GM06990 (cell line): Measurements from ENCODE around the gene FGF12.

Source experiments
- DNase-seq: peaks from one replicate; pipeline ENCODE4 v3.0.0-alpha.2; 2011; ENCODE audit not compliant: insufficient read length; ENCODE audit errors: extremely low read depth
- H3K27me3 ChIP-seq: replicated peaks from 2 replicates; pipeline ENCODE4 v1.6.0; 2011; ENCODE audit warnings: low read length; ENCODE audit not compliant: control insufficient read depth, insufficient read depth
- H3K36me3 ChIP-seq: 2 replicates; pipeline ENCODE4 v1.5.1; 2011; ENCODE audit warnings: low read length; ENCODE audit not compliant: control insufficient read depth, insufficient read depth
- H3K4me3 ChIP-seq: replicated peaks from 2 replicates; pipeline ENCODE4 v1.5.1; 2011; ENCODE audit warnings: low read depth, mild to moderate bottlenecking, control low read depth, low read length
- TF ChIP-seq, protein P1 (sequence below): IDR thresholded peaks from 2 replicates; pipeline ENCODE4 v1.5.1; 2011; ENCODE audit warnings: low read length, control low read depth, mild to moderate bottlenecking, inconsistent platforms; ENCODE audit not compliant: insufficient read depth, poor library complexity, severe bottlenecking

The FGF12 gene

DNA sequence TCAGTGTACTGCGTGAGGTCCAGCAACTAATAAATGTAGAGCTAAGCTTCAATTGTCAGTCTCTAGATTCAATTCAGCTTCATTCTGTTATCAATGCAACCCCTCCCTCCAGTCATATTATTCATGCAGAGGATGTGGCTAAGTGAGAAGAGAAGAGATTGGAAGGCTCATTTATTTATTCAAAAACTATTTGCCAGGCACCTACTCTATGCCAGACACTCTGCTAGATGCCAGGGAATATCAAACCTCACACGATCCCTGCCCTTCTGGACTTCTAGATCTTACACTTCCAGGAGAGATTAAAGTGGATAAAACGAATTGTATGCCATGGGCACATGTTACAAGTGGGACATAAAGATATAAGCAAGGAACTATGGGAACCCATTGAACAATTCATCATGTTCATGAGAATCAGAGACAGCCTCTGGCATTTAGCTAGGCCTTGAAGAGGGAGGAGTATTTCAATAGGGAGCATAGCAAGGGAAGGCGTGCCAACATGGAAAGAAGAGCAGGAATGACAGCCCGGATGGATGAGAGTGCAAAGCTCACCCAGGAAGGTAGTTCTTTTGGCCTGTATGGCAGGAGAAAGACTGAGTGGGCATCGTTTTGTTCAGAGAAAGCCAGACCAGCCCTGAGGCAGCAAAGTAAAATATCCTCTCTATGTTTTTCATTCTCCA is 75.4 kb downstream of the FGF12 start:
- TF ChIP-seq, protein P1, sequence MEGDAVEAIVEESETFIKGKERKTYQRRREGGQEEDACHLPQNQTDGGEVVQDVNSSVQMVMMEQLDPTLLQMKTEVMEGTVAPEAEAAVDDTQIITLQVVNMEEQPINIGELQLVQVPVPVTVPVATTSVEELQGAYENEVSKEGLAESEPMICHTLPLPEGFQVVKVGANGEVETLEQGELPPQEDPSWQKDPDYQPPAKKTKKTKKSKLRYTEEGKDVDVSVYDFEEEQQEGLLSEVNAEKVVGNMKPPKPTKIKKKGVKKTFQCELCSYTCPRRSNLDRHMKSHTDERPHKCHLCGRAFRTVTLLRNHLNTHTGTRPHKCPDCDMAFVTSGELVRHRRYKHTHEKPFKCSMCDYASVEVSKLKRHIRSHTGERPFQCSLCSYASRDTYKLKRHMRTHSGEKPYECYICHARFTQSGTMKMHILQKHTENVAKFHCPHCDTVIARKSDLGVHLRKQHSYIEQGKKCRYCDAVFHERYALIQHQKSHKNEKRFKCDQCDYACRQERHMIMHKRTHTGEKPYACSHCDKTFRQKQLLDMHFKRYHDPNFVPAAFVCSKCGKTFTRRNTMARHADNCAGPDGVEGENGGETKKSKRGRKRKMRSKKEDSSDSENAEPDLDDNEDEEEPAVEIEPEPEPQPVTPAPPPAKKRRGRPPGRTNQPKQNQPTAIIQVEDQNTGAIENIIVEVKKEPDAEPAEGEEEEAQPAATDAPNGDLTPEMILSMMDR = no peak
- no peak for DNase-seq
- no peak overlapping the region for H3K4me3 ChIP-seq
- no peaks in the 10 kb centered on the region for H3K27me3 ChIP-seq
- no peaks in the 10 kb centered on the region for H3K36me3 ChIP-seq

DNA sequence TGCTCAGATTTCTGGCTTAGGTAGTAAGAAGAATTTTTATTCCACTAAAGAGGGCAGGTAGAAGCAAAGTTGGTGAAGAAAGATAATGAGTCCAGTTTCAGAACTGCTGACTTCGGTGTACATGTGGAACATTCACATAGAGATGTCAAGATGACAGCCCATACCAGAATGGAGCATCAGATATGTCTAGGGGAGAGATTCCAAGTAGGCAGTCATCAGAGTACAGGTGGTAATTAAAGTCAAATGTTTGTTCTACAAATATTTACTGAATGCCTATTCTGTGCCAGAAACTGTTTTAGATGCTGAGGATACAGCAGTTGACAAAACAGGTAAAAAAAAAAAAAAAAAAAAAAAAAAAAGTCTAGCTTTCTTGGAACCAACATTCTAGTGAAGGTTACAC is 81.9 kb downstream of the FGF12 start:
- TF ChIP-seq, protein P1 = no peak
- Histone ChIP-seq H3K4me3 (no peak overlapping the region), H3K36me3 (no peaks in the 10 kb centered on the region), H3K27me3 (no peaks in the 10 kb centered on the region)
- DNase-seq = no peak

DNA sequence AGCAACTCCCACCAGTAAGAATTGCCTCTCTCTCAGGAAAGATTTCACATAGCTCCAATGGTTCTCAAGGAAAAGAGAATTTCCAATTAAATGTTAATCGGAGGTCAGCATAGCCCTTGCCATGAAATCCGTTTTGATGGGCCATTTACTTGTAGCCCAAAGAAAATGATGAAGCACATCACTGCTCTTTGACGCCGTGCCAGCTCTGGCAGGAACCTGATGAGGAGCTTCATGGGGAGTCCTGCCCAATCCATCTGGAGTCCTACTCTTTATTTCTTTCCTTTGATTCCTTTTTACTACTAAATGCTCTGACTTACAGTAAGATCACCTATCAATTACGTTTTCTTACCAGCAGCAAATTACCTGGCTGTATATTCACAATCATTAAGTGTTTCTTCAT is 84.7 kb downstream of the FGF12 start:
- no peaks in the 10 kb centered on the region for H3K36me3 ChIP-seq
- H3K27me3 ChIP-seq = no peaks in the 10 kb centered on the region
- H3K4me3 ChIP-seq = no peak overlapping the region
- TF ChIP-seq, protein P1 = no peak
- no peak for DNase-seq

DNA sequence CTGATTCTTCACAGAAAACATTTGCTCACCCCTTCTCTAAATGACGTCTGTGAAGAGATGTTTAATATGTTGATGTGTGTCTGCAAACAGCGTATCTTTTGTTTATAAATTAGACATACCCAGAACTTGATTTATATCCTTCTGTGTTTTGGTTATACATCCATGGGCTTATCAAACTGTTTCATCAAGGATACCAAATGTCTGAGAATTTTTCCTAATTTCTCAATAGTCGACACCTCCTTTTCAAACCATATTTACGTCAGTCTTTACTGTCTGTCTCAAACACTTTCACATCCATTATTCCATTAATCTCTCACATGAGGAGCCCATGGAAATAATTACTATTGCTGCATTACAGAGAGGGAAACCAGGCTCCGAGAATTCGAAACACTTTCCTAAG is 85.4 kb downstream of the FGF12 start:
- Histone ChIP-seq H3K4me3 (no peak overlapping the region), H3K36me3 (no peaks in the 10 kb centered on the region), H3K27me3 (no peaks in the 10 kb centered on the region; the same call in 1 of the 2 replicates)
- TF ChIP-seq, protein P1 = no peak
- no peak for DNase-seq

DNA sequence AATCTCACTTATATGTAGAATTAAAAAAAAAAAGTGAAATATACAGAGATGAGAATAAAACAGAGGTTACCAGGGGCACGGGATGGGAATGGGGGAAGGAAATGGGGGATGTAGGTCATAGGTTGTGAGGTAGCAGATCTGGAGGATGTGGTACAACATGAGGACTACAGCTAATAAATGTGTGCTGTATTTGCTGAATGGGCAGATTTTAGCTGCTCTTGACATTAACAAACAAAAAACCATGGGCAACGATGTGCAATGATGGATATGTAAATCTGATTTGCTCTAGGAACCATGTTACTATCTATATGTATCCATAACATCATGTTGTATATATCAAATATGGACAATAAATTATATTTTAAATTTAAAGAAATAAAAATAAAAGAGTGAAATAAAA is 87.4 kb downstream of the FGF12 start:
- DNase-seq = no peak
- H3K4me3 ChIP-seq = no peak overlapping the region
- no peaks in the 10 kb centered on the region; the same call in 1 of the 2 replicates for H3K27me3 ChIP-seq
- no peaks in the 10 kb centered on the region for H3K36me3 ChIP-seq
- TF ChIP-seq, protein P1 = no peak

DNA sequence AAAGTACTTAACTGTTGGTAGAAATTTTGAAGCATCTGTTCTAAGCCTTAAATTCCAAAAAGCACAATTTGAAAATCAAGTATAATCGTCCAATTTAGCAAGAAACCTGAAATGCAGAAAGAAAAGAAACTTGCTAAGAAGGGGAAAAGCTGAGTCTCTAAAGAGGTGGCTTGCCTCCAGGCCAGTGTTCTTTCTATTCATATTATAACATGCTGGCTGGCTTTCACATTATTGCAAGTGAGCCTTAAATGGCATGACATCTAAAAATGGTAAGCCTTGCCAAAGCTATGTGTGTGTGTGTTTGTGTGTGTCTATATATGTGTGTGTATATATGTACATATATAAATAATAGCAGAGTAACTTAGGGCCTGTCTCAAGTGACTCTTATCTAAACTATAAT is 89.5 kb downstream of the FGF12 start:
- H3K4me3 ChIP-seq = no peak overlapping the region
- H3K27me3 ChIP-seq = no peaks in the 10 kb centered on the region; the same call in 1 of the 2 replicates
- no peaks in the 10 kb centered on the region for H3K36me3 ChIP-seq
- TF ChIP-seq, protein P1 = no peak
- no peak for DNase-seq
